Activated CD4-positive, alpha-beta memory T cell treated with anti-CD3 and anti-CD28 coated beads, Interleukin-2, amount 10 ng/mL, durations not matched to agents 7 days and 5 days (primary cell): Measurements from ENCODE around the gene TTN. TPM values are rescaled to one million over a fixed set of nuclear protein-coding genes. Genes with fewer than 3 reads are reported as not detected.
"Not testable (repeated sequence)": the region's sequence is repeated elsewhere in the genome, so short reads cannot be mapped to it uniquely, and the experiment has no call there.

Source experiments
- CTCF ChIA-PET: fragments of 350-600 bp; sonication (Branson Sonifier 250); formaldehyde crosslinking; loops from one replicate; lab custom pipeline; 2021; ENCODE audit warnings: antibody characterized with exemption, inconsistent platforms; lab: Charles Lee
- POLR2A ChIA-PET: fragments of 350-600 bp; sonication (Branson Sonifier 250); formaldehyde crosslinking; loops from one replicate; lab custom pipeline; 2021; ENCODE audit warnings: antibody characterized with exemption; lab: Charles Lee
- DNase-seq: peaks from one replicate; pipeline ENCODE4 v3.0.0-alpha.2; 2020
- H3K27ac Mint-ChIP-seq: one replicate; pipeline ENCODE4 v1.8.0; 2021; ENCODE audit warnings: mild to moderate bottlenecking, mixed read lengths
- H3K27me3 Mint-ChIP-seq: one replicate; pipeline ENCODE4 v1.8.0; 2021; ENCODE audit warnings: mixed read lengths
- H3K36me3 Mint-ChIP-seq: one replicate; pipeline ENCODE4 v1.8.0; 2021; ENCODE audit warnings: low read depth, mixed read lengths
- H3K4me1 Mint-ChIP-seq: one replicate; pipeline ENCODE4 v1.8.0; 2021; ENCODE audit warnings: mixed read lengths
- H3K4me3 Mint-ChIP-seq: one replicate; pipeline ENCODE4 v1.8.0; 2021; ENCODE audit warnings: mild to moderate bottlenecking, mixed read lengths
- H3K9me3 Mint-ChIP-seq: one replicate; pipeline ENCODE4 v1.8.0; 2021; ENCODE audit warnings: mixed read lengths
- total RNA-seq, 2 experiments: library from RNA; stranded (reverse); gene quantifications; one replicate each; pipeline ENCODE4 v1.2.3, GENCODE V29; 2021

The TTN gene
- total RNA-seq, 2 experiments from 2014 or later = 2.1 to 2.3 TPM

DNA sequence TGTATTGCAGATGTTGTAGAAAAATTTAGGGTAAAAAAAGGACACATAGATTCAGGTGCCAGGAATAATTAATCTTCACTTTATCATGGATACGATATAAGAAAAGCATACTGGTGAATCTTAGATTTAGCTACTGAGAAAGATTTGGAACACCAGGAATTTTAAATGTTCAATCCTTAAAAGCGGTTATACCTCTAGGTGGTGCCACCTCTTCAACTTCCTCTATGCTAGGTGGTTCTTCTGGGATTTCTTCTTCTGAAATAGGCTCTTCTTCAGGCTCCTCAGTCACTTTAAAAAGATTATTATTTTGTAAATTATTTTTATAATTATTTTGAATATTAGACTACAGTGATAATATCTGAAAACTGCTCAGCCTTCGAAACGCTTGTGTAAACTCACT is 133.1 kb downstream of the TTN start:
- ChIA-PET CTCF (no interaction called here), POLR2A (no interaction called here)
- H3K27ac Mint-ChIP-seq = no peak overlapping the region
- no peaks in the 10 kb centered on the region for H3K9me3 Mint-ChIP-seq
- H3K36me3 Mint-ChIP-seq = no peaks in the 10 kb centered on the region
- no peak for DNase-seq
- no peaks in the 10 kb centered on the region for H3K27me3 Mint-ChIP-seq
- H3K4me1 Mint-ChIP-seq = no peaks in the 10 kb centered on the region
- H3K4me3 Mint-ChIP-seq = no peak overlapping the region

DNA sequence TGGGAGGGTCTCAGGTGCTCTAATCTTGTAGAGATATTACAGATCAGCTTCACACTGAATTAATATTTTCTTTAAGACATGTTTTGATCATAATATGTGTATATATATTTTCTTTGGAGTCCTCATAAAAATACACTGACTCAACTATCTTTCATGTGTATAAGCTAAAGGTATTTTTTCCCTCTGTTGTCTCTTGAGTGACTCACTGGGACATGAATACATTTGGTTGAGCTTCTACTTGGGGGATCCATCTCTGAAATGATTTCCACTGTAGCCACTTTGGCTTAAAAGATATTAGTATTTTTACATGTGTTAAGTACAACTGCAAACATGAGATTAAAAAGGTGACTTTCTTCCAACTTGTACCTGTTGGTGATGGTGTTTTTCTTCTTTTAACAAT is 140.8 kb downstream of the TTN start:
- no peak for DNase-seq
- no peaks in the 10 kb centered on the region for H3K9me3 Mint-ChIP-seq
- H3K27ac Mint-ChIP-seq = no peak overlapping the region
- ChIA-PET CTCF (no interaction called here), POLR2A (no interaction called here)
- no peak overlapping the region for H3K4me3 Mint-ChIP-seq
- no peaks in the 10 kb centered on the region for H3K36me3 Mint-ChIP-seq
- H3K4me1 Mint-ChIP-seq = no peaks in the 10 kb centered on the region
- no peaks in the 10 kb centered on the region for H3K27me3 Mint-ChIP-seq

DNA sequence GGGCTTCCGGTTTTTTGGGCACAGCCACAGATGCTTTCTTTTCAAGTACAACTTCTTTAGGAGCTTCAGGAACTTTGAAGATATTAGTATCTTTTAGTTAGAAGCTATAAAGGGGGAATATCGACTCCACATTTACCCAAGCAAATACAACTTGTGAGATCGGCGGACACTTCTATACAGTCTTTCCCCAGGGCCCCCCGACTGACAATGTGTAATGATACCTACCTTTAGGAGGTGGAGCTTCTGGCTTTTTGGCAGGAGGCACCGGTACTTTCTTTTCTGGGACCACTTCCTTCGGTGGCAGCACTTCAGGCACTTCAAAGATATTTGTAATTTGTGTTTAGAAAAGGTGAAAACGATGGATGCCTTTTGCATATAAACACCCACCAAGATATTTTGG is 148.7 kb downstream of the TTN start:
- H3K9me3 Mint-ChIP-seq, POLR2A ChIA-PET, H3K36me3 Mint-ChIP-seq, H3K27me3 Mint-ChIP-seq, CTCF ChIA-PET, DNase-seq, H3K4me3 Mint-ChIP-seq, H3K27ac Mint-ChIP-seq, H3K4me1 Mint-ChIP-seq: not testable (repeated sequence)

DNA sequence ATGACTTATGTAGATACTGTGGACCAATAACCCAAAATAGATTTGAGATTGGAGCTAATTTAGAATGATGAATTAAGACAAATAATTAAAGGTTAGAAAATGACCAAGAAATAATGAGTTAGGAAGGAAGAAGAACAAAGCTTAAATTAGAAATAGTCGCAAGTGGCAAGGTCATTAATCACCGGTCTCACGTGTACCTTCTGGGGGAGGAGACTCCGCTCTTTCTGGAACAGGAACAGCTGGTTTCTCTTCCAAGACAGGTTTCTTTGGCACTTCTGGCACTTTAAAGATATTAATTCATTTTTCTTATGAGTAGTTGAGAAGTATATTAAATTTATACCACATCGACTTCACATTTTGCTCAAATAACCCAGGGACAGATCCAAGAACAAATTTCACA is 156.7 kb downstream of the TTN start:
- H3K4me1 Mint-ChIP-seq = peaks cover 4% of the 10 kb centered on the region
- no peak overlapping the region for H3K4me3 Mint-ChIP-seq
- no peaks in the 10 kb centered on the region for H3K36me3 Mint-ChIP-seq
- H3K9me3 Mint-ChIP-seq = no peaks in the 10 kb centered on the region
- no peaks in the 10 kb centered on the region for H3K27me3 Mint-ChIP-seq
- CTCF ChIA-PET = interaction anchor here (1.4 kb wide), 1 partner anchor 22 kb away, joined by 3 read pairs; no protein-coding TSS in a partner anchor
- no peak for DNase-seq
- POLR2A ChIA-PET = no interaction called here
- no peak overlapping the region for H3K27ac Mint-ChIP-seq

DNA sequence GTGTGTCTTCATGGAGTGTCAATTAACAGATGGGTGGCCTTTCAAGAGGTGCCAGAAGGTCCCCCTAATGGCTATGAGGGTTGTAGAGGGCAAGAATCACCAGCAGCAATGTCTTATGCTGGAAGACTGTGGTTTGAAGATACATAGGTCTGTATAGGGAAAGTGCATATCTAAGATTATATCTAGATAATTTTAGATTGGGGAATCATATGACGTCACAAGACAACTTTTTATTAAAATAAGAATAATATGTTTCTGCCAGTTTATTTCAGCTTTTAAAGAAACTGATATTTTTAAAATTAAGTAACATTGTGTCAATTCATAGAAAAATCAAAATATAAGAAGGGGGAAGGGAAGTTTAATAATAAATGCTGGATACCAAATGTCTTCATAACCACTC is 162.3 kb downstream of the TTN start:
- H3K36me3 Mint-ChIP-seq = no peaks in the 10 kb centered on the region
- no peak for DNase-seq
- H3K27me3 Mint-ChIP-seq = no peaks in the 10 kb centered on the region
- no peaks in the 10 kb centered on the region for H3K4me1 Mint-ChIP-seq
- POLR2A ChIA-PET = no interaction called here
- no peaks in the 10 kb centered on the region for H3K9me3 Mint-ChIP-seq
- CTCF ChIA-PET = no interaction called here
- no peak overlapping the region for H3K4me3 Mint-ChIP-seq
- no peak overlapping the region for H3K27ac Mint-ChIP-seq

DNA sequence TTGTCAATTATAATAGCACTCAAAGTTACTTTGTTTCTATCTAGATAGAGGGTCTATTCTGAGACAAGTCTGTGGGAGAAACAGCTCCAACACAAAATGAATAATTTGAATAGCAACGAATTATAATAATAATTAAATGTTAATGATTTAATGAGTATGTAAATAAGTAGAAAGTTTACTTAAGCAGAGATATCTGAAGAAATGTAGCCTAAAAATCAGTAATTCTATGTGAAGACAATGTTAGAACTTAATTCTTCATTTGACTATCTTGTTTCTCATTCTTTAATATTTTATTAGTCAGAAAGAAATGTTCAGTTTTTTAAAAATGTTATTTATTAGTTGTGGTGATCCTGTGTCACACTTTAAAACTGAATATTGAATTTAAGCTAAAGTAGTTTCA is 165.7 kb downstream of the TTN start:
- H3K27ac Mint-ChIP-seq = no peak overlapping the region
- CTCF ChIA-PET = no interaction called here
- no peaks in the 10 kb centered on the region for H3K4me1 Mint-ChIP-seq
- H3K9me3 Mint-ChIP-seq = no peaks in the 10 kb centered on the region
- no peak for DNase-seq
- no peaks in the 10 kb centered on the region for H3K36me3 Mint-ChIP-seq
- H3K27me3 Mint-ChIP-seq = no peaks in the 10 kb centered on the region
- no peak overlapping the region for H3K4me3 Mint-ChIP-seq
- POLR2A ChIA-PET = no interaction called here

DNA sequence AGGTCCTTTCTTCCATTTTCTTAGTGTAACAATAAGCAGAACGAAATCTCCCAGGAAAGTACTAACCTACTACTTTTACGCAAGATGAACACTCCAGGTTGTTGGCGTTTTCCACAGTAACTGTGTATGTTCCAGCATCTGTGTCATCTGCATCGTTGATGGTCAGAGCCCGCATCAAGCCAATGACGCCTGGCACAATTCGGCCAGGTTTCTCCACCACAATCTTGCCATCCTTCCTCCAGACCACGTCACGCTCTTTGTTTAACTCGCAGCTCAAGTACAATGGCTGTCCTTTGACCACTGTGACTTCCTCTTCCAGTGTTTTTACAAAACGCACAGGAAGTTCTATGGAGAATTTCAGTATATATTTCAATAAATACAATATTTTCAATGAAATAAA is 171.3 kb downstream of the TTN start:
- H3K36me3 Mint-ChIP-seq = no peaks in the 10 kb centered on the region
- no peaks in the 10 kb centered on the region for H3K27me3 Mint-ChIP-seq
- CTCF ChIA-PET = no interaction called here
- H3K27ac Mint-ChIP-seq = no peak overlapping the region
- H3K4me1 Mint-ChIP-seq = no peaks in the 10 kb centered on the region
- POLR2A ChIA-PET = no interaction called here
- no peak for DNase-seq
- no peak overlapping the region for H3K4me3 Mint-ChIP-seq
- no peaks in the 10 kb centered on the region for H3K9me3 Mint-ChIP-seq

DNA sequence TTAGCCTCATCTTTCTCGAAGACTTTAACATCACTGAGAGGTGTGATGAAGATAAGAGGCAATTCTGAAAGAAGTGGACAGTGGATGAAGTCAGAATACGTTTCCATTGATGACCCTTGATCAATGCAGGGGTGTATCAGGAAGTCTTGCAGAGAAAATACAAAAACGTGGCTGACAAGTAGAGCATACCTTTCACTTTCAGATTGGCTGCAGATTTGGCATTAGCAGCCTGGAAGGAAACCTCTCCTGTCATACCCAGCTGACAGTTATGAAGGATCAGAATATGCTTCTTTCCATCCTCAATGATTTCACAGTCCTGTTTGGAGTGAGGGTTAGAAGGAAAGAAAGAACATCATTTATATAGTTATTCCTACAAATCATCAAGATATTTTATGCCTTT is 174.5 kb downstream of the TTN start:
- Mint-ChIP-seq H3K27me3 (no peaks in the 10 kb centered on the region), H3K36me3 (no peaks in the 10 kb centered on the region), H3K27ac (no peak overlapping the region), H3K9me3 (no peaks in the 10 kb centered on the region), H3K4me1 (no peaks in the 10 kb centered on the region), H3K4me3 (no peak overlapping the region)
- ChIA-PET CTCF (no interaction called here), POLR2A (no interaction called here)
- DNase-seq = no peak

DNA sequence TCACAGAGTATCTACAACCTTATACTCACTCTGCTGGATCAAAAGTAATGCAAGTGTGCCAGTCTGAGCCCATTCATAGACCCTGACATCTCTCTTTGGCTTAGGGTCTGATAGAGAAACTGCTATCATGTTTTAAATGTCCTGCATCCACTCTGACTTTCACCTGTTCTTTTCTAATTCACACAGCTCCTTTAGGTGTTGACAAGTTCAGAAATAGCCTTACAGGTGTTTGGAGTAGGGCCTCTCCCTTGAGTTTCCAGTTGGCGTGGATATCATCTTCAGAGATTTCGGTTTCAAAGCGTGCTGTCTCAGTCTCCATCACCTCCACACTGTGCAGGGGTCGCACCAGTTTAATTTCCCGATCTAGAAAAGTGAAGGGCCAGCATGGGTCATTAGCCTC is 176.6 kb downstream of the TTN start:
- Mint-ChIP-seq H3K36me3 (no peaks in the 10 kb centered on the region), H3K9me3 (no peaks in the 10 kb centered on the region), H3K4me3 (no peak overlapping the region), H3K27ac (no peak overlapping the region), H3K27me3 (no peaks in the 10 kb centered on the region), H3K4me1 (no peaks in the 10 kb centered on the region)
- no peak for DNase-seq
- ChIA-PET POLR2A (no interaction called here), CTCF (no interaction called here)

DNA sequence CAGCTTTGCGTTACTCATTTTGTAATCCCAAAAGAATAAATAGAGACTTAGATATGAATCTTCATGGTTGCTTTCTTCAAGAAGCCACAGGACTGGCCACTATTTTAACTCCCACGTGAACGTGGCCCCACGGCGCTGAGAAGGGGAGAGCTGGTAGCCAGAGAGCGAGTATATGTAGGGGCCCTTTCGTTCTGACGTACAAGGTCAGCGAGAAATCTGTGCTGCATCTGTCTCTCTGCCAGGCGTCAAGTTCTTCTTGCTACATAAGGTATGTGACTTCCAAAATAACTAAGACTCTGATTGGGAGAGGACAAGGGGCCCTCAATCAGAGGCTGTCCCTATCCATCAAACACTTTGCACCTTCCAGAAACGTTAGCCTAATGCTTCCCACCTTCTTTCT is 177.8 kb downstream of the TTN start:
- POLR2A ChIA-PET = no interaction called here
- no peak for DNase-seq
- Mint-ChIP-seq H3K27me3 (no peaks in the 10 kb centered on the region), H3K4me3 (no peak overlapping the region), H3K36me3 (no peaks in the 10 kb centered on the region), H3K9me3 (no peaks in the 10 kb centered on the region), H3K27ac (no peak overlapping the region), H3K4me1 (no peaks in the 10 kb centered on the region)
- CTCF ChIA-PET = no interaction called here

DNA sequence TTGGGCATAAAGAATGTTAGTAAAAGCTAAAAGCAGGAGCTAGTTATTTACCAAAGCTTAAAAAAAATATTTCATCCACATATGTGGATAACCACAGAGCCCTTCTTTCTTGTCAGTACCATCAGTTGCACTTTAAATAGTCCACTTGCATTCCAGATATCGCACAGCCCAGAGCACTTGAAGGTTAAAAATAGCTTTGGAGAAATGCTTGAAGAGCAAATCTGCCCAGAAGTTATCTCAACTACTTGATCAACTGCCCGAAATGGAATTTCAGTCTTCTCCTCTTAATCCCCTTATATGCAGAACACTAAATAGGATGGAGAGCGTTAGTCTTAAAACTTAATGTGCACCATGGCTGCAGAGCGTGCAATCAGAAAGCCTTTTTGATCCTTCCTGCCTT is 178.6 kb downstream of the TTN start:
- no peak for DNase-seq
- ChIA-PET POLR2A (no interaction called here), CTCF (interaction anchor here (1.0 kb wide), 1 partner anchor 22 kb away, joined by 3 read pairs; no protein-coding TSS in a partner anchor)
- Mint-ChIP-seq H3K36me3 (no peaks in the 10 kb centered on the region), H3K27ac (no peak overlapping the region), H3K4me3 (no peak overlapping the region), H3K27me3 (no peaks in the 10 kb centered on the region), H3K4me1 (no peaks in the 10 kb centered on the region), H3K9me3 (no peaks in the 10 kb centered on the region)

DNA sequence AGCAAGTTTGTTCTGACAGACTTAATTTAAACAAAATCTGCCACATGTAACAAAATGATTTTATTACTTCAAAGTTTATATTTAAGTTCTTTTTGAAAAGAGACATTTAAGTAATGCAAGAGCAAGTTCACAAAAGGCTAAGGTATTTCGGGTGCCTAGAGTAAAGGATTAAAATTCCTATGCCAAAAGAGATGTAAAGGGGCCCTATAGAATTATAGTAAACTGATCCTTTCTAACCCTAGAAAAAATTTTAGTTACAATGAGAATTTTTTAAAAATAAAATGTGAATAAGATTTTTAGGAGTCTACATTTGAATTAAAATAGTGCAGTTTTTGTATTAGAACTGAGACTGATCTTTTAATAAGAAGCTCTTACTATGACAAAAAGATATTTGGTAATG is 179.8 kb downstream of the TTN start:
- ChIA-PET POLR2A (no interaction called here), CTCF (no interaction called here)
- no peak for DNase-seq
- Mint-ChIP-seq H3K9me3 (no peaks in the 10 kb centered on the region), H3K27ac (no peak overlapping the region), H3K27me3 (no peaks in the 10 kb centered on the region), H3K4me3 (no peak overlapping the region), H3K36me3 (no peaks in the 10 kb centered on the region), H3K4me1 (no peaks in the 10 kb centered on the region)

DNA sequence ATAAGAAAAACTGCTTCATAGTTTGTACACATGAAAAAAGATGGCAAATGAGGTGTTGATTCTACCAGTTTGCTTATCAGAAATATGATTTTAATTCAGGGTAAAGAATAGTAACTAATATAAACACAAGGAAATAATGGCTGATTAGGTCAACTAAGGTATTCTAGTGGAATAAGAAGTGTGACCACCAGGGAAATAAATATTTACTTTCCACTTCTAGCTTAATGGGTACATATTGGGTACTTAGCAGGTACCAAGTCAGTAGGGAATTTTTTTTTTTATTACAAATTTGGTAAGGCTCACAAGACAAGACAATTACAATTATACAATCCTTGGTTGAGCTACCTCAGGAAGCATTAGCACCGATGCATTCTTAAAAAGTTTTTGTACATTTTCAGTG is 191.3 kb downstream of the TTN start:
- POLR2A ChIA-PET = no interaction called here
- DNase-seq = no peak
- Mint-ChIP-seq H3K4me3 (no peak overlapping the region), H3K36me3 (no peaks in the 10 kb centered on the region), H3K4me1 (no peaks in the 10 kb centered on the region), H3K27ac (no peak overlapping the region), H3K9me3 (no peaks in the 10 kb centered on the region), H3K27me3 (no peaks in the 10 kb centered on the region)
- CTCF ChIA-PET = no interaction called here

DNA sequence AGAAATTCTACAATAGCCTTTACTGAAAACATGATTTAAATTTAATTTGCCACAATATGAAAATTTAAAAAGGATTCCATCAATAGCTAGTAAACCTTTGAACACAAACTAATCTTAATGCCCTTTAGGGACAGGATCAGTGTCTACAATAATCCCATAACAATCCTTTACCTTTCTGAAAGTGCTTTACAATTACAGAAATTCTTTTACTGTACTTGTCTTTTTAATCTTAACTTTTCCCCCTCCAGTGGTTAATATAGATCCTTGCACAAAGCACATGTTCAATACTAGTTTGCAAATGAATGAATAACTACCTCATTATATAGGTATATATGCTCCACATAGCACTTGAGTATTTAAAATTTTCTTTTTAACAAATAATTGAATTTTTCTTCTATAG is 204.3 kb downstream of the TTN start:
- DNase-seq = no peak
- ChIA-PET CTCF (no interaction called here), POLR2A (no interaction called here)
- H3K27ac Mint-ChIP-seq = no peak overlapping the region
- no peak overlapping the region for H3K4me3 Mint-ChIP-seq
- H3K27me3 Mint-ChIP-seq = no peaks in the 10 kb centered on the region
- peaks cover 2% of the 10 kb centered on the region for H3K4me1 Mint-ChIP-seq
- no peaks in the 10 kb centered on the region for H3K9me3 Mint-ChIP-seq
- peaks cover 5% of the 10 kb centered on the region for H3K36me3 Mint-ChIP-seq

DNA sequence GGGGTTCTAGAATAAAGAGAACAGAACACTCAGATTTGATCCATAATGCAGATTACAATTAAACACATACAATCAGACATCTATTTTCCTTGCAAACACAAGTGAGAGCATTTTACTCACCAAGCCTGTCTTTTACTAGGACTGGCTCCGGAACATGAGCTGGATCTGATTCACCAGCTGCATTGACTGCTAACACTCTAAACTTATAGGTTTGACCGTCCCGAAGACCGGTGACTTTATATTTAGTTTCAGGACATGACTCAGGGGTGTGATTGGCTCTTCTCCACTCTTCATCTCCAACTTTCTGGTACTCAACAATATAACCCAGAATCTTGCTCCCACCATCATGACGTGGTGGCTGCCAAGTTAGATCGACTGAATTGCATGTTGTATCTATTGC is 214.6 kb downstream of the TTN start:
- H3K27ac Mint-ChIP-seq = no peak overlapping the region
- POLR2A ChIA-PET = no interaction called here
- no peaks in the 10 kb centered on the region for H3K4me1 Mint-ChIP-seq
- peaks cover 3% of the 10 kb centered on the region for H3K36me3 Mint-ChIP-seq
- CTCF ChIA-PET = no interaction called here
- no peaks in the 10 kb centered on the region for H3K27me3 Mint-ChIP-seq
- DNase-seq = no peak
- H3K9me3 Mint-ChIP-seq = no peaks in the 10 kb centered on the region
- H3K4me3 Mint-ChIP-seq = no peak overlapping the region
